ENCODE results near the gene MAST3. TPM values are rescaled to one million over a fixed set of nuclear protein-coding genes. Genes with fewer than 3 reads are reported as not detected.
A peak's percentile ranks its signal among the peaks of the same experiment; 100 is the strongest.

MAST3 gene
- total and polyA plus RNA-seq, 2 of the 8 experiments (the other 6 are each of a cell fraction or from before 2014, with no cell fraction given): 3.4 to 9.0 TPM

DNA sequence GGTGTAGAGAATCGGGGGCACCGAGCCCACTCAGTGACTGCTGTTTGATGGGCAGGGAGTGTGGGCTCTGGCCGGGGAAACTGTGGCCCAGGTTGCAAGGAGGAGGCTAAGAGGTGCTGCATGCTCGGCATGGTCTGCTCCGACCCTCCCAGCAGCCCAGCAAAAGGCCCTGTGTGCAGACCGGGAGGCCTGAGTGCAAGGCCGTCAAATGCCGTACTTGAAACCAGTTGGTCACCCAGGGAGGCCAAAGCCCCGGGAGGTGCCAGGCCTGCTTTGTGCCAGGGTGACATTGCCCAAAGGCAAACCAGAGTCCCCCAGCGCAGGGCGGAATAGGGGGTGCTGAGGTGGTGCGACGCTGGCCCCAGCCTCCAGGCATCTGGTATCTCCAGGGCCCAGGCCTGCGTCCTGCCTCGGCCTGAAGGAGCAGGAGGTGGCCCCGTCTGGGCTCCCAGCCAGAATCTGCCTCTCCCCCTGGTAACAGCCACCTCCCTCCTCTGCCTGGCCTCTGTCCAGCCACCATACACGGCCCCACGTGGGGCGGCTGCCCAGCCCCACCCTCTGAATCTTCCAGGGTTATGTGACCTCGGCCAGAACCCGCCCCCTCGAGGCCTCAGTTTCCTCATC lies 59.4 kb downstream of the MAST3 start:
- 89% methylated on average over 22 of the region's 22 CpGs; no CpG with 5 or more reads in 1 of the 2 experiments for WGBS, 2 experiments (ENCODE audit: extremely low coverage in 1 of 2, insufficient coverage in 1 of 2, insufficient read length in 1 of 2, insufficient replicate concordance in 2 of 2, low coverage in 1 of 2, low lambda C conversion rate in 2 of 2, missing lambda C conversion rate in 1 of 2)
- Histone ChIP-seq H3K56ac (replicated peaks; ENCODE audit: insufficient read length, low read depth, low read length) (no peak overlapping the region), H2BK12ac (ENCODE audit: low read depth, low read length) (no peak overlapping the region), H3K9ac (replicated peaks in 1 of 4; ENCODE audit: extremely low read depth in 1 of 4, low read depth in 3 of 4, low read length in 3 of 4) (0 out of 7 replicates have a peak overlapping the region, but pooled peaks of 1 of the 4 experiments have one; percentile 13), H4K91ac (replicated peaks; ENCODE audit: insufficient read length, low read length) (no peak overlapping the region), H4K8ac (ENCODE audit: extremely low read depth, insufficient read depth, low read length) (peak overlapping the region; percentile 22), H2BK15ac (ENCODE audit: low read length) (no peak overlapping the region), H3K9me3 (ENCODE audit: insufficient read depth in 2 of 2, low read depth in 1 of 2, low read length in 1 of 2) (no peaks in the 10 kb centered on the region), H2AFZ (ENCODE audit: low read length) (no peak overlapping the region), H3K18ac (ENCODE audit: extremely low read depth, low read length) (no peak overlapping the region; the same call in 1 of the 2 replicates), H3K14ac (ENCODE audit: insufficient read length) (no peak overlapping the region), H3K4me3 (ENCODE audit: extremely low read depth in 1 of 4, insufficient read depth in 2 of 4, low read depth in 3 of 4, low read length in 4 of 4) (no peak overlapping the region), H3K4me2 (ENCODE audit: insufficient read depth in 1 of 2, low read depth in 2 of 2, low read length in 2 of 2) (no peak overlapping the region), H3K4ac (replicated peaks; ENCODE audit: insufficient read length, low read depth, low read length) (peak overlapping the region; percentile 15), H2BK20ac (ENCODE audit: low read length) (no peak overlapping the region), H2BK120ac (replicated peaks; ENCODE audit: low read depth, low read length) (no peak overlapping the region), H3K27ac (ENCODE audit: low read depth, low read length) (peak overlapping the region; percentile 9; the same call in 1 of the 2 replicates), H3K36me3 (ENCODE audit: control insufficient read depth in 2 of 4, insufficient read depth in 4 of 4, low read length in 3 of 4) (peaks cover 0 to 12% (median 5%) of the 10 kb centered on the region in 4 experiments; a peak in 2 of 8 replicates), H4K20me1 (replicated peaks in 1 of 2; ENCODE audit: control insufficient read depth in 1 of 2, insufficient read depth in 2 of 2, low read length in 2 of 2) (peaks cover 4 to 22% of the 10 kb centered on the region in 2 experiments), H3K4me1 (replicated peaks in 1 of 4; ENCODE audit: control insufficient read depth in 3 of 4, insufficient read depth in 4 of 4, low read length in 3 of 4) (peaks cover 0 to 15% (median 11%) of the 10 kb centered on the region in 4 experiments; a peak in 6 of 7 replicates), H3K23me2 (ENCODE audit: low read depth, low read length) (peaks cover 16% of the 10 kb centered on the region), H3K23ac (ENCODE audit: insufficient read length) (no peak overlapping the region), H3K79me2 (ENCODE audit: control insufficient read depth in 1 of 2, insufficient read depth in 2 of 2, low read length in 2 of 2) (no peaks in the 10 kb centered on the region; a peak in 1 of 4 replicates), H4K5ac (ENCODE audit: insufficient read length, low read depth, low read length) (no peak overlapping the region), H3K27me3 (replicated peaks in 1 of 4; ENCODE audit: control insufficient read depth in 3 of 4, extremely low read depth in 1 of 4, insufficient read depth in 3 of 4, low read length in 3 of 4) (no peaks in the 10 kb centered on the region), H2BK5ac (ENCODE audit: low read depth, low read length) (peak overlapping the region; percentile 83; the same call in 1 of the 2 replicates), H2AK5ac (ENCODE audit: low read depth, low read length) (no peak overlapping the region), H3K79me1 (ENCODE audit: low read depth, low read length) (peaks cover 4% of the 10 kb centered on the region; the same call in 1 of the 2 replicates)
- no peak for FAIRE-seq
- ChIA-PET POLR2A (ENCODE audit: partially characterized antibody) (interaction anchor here (0.7 to 1.5 kb wide), 2 partner anchors 39 to 75 kb away, joined by 3 read pairs; no protein-coding TSS in a partner anchor), CTCF (ENCODE audit: partially characterized antibody) (interaction anchor here (1.0 to 1.2 kb wide), 2 partner anchors 31 to 44 kb away, joined by 3 to 5 read pairs; no protein-coding TSS in a partner anchor)
- no peak for DNase-seq (ENCODE audit: low read depth in 1 of 2, low spot score in 2 of 2)
- no peak for TF ChIP-seq RBBP5 (IDR thresholded peaks at IDR 0.05; ENCODE audit: borderline replicate concordance, low read depth, low read length)
- TF ChIP-seq, protein P1, sequence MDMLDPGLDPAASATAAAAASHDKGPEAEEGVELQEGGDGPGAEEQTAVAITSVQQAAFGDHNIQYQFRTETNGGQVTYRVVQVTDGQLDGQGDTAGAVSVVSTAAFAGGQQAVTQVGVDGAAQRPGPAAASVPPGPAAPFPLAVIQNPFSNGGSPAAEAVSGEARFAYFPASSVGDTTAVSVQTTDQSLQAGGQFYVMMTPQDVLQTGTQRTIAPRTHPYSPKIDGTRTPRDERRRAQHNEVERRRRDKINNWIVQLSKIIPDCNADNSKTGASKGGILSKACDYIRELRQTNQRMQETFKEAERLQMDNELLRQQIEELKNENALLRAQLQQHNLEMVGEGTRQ (IDR thresholded peaks at IDR 0.05; ENCODE audit: low read length): no peak
- no peak for TF ChIP-seq RAD21 (IDR thresholded peaks at IDR 0.05 in 1 of 2, conservative IDR thresholded peaks at IDR 0.05 in 1 of 2; ENCODE audit: low read depth in 2 of 2, low read length in 2 of 2)
- no peak for TF ChIP-seq HDAC2 (IDR thresholded peaks at IDR 0.05; ENCODE audit: borderline replicate concordance in 1 of 2, low read depth in 2 of 2, low read length in 2 of 2)
- no peak for TF ChIP-seq EZH2 (IDR thresholded peaks at IDR 0.05; ENCODE audit: low read depth, low read length, severe bottlenecking)
- TF ChIP-seq NRF1 (IDR thresholded peaks at IDR 0.05; ENCODE audit: low read depth, low read length): no peak
- TF ChIP-seq CBX5 (IDR thresholded peaks at IDR 0.05; ENCODE audit: low read depth, low read length): no peak
- no peak for TF ChIP-seq JUND (IDR thresholded peaks at IDR 0.05; ENCODE audit: low read length)
- no peak for TF ChIP-seq RXRA (IDR thresholded peaks at IDR 0.05; ENCODE audit: insufficient read depth, low read depth, low read length)
- TF ChIP-seq MAFK (IDR thresholded peaks at IDR 0.05; ENCODE audit: low read depth, low read length): no peak

Data from H1 (cell line).